HuH-7 (cell line): ENCODE results near the gene UBQLN2.
"Not testable (repeated sequence)": the region's sequence is repeated elsewhere in the genome, so short reads cannot be mapped to it uniquely, and the experiment has no call there.

Experiments
- DNase-seq: peaks from one replicate; pipeline ENCODE4 v3.0.0; 2011; ENCODE audit warnings: low spot score

The UBQLN2 gene

DNA sequence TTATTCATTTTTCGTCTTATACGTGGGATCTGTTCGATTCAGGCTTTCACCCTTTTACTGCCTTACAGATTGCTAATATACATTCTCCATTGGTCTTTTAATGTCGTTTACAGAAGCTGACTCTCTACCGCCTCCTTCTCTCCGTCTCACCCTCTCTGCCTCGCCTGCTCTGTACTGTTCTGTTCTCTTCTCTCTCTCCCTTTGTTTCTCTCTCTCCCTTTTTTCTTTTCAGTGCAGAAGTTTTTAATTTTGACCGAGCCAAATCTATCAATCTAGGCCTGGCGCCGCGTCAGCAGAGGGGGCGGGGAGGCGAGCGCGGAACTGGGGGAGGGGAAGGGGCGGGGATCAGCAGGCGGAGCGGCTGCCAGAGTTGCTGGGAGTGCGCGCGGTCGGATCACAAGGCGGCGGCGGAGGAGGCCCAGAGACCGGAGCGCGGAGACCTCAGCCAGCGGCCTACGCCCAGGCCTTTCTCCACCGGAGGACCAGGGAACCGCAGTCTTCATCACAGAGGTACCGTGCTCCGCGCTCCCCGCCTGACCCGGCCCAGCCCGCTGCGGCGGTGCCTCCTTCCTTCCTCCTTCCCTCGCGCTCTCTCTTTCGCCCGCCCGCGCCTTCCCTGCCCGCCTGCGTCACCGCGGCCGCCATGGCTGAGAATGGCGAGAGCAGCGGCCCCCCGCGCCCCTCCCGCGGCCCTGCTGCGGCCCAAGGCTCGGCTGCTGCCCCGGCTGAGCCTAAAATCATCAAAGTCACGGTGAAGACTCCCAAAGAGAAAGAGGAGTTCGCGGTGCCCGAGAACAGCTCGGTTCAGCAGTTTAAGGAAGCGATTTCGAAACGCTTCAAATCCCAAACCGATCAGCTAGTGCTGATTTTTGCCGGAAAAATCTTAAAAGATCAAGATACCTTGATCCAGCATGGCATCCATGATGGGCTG lies at the start of gene UBQLN2:
Gene UBQLN2, plus strand, starts transcription at position 397 of the 931 bp plus-strand sequence. Its CDS starts 247 bp downstream, at position 644.
- DNase-seq: peak; percentile 40

DNA sequence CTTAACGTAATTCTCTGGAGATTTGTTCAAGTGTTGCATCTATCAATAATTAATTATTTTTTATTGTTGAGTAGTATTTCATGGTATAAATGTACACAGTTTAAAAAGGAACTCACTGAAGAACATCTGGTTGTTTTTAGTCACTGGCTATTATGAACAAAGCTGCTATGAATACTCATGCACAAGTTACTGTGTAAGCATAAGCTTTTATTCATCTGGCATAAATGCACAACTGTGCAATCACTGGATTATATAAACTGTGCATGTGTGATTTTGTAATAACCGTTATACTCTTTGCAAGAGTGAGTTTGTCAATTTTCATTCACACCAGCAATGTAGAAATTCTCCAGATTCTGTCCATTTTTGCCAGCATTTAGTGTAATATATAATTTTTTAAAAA lies 43.8 kb upstream of the UBQLN2 start:
- no peak for DNase-seq

DNA sequence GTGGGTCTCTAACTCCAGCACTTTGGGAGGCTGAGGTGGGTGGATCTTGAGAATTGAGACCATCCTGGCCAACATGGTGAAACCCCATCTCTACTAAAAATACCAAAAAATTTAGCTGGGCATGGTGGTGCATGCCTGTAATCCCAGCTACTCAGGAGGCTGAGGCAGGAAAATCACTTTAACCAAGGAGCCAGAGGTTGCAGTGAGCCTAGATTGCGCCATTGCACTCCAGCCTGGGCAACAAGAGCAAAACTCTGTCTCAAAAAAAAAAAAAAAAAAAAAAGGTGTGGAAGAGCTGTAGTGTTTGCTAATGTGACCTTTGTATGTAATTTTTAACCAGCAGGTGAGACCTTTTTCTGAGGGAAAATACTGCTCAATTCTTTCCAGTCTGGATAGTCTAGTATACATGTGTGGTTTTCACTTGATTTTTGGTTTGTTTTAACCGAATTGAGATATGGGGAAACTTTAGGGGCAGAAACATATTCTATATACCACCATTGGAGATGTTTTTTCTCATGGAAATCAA lies 33.9 kb upstream of the UBQLN2 start:
- DNase-seq: not testable (repeated sequence)

DNA sequence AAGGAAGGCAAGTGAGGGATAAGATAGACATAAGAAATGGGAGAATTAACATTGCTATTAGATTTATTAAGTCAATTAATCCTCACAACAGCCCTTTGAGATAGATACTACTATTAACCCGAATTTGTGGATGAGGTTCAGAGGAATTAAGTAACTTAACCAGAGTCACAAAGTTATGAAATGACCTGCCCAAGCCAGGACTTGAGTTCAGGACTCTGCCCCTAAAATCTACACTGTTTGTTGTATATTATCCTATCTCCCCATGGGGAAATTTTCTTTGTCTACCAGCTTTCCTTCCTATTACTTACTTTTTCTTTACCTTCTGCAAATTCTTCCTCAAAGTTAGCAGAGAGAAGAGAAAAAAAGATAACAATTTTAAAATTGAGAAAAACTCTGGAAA lies 33.4 kb upstream of the UBQLN2 start:
- DNase-seq: no peak

DNA sequence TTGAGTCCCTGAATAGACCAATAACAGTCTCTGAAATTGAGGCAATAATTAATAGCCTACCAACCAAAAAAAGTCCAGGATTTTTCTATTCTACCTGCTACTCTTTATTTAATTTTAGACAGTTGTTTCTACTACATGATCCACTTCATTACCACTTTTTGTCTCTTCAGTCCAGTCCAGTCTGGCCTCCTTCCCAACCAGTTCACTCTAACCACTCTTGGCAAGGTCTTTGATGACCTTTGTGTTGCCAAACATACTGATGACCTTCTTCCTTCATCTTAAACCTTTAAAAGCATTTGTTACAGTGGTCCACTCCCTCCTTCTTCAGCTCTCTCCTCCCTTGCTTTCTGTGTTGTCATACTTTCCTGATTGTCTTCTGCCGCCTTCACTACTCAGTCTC lies 12.8 kb upstream of the UBQLN2 start:
- DNase-seq: no peak

DNA sequence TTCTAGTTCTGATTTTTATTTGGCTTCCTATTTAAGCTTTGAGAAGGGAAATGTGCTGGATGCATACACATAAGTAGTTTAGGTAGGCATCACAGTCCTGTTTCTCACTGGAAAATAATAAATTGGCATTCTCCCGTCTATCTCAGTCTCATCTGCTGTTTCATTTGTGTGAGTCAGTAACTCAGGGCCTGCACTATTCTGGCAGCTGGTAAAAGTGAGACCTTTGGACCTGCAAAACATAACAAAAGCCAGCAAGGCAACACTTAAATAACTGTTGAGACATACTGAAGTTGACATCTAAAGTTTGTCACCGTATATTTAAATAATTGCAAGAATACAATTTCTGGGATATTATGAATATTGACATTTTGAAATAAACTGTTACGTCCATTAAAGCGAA lies 8.6 kb upstream of the UBQLN2 start:
- no peak for DNase-seq

DNA sequence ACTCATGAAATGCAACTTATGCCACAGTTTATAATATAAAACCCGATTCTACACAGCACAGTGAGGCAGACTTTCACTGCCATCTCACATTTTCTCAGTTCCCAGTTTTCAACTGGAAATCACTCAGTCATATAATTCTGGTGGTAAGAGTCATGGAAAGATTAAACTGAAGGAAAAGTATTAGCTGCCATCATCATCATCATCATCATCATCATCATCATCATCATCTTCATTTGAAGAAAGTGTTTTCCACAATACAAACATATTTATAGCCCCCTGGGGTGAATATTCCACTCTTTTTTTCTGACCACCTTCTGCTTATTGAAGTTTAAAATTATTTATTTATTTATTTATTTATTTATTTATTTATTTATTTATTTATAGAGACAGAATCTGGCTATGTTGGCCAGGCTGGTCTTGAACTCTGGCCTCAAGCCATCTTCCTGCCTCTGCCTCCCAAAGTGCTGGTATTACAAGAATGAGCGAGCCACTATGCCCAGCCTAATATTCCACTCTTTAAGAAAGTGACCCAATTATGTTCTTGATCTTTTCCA lies 6.0 kb upstream of the UBQLN2 start:
- DNase-seq: no peak

DNA sequence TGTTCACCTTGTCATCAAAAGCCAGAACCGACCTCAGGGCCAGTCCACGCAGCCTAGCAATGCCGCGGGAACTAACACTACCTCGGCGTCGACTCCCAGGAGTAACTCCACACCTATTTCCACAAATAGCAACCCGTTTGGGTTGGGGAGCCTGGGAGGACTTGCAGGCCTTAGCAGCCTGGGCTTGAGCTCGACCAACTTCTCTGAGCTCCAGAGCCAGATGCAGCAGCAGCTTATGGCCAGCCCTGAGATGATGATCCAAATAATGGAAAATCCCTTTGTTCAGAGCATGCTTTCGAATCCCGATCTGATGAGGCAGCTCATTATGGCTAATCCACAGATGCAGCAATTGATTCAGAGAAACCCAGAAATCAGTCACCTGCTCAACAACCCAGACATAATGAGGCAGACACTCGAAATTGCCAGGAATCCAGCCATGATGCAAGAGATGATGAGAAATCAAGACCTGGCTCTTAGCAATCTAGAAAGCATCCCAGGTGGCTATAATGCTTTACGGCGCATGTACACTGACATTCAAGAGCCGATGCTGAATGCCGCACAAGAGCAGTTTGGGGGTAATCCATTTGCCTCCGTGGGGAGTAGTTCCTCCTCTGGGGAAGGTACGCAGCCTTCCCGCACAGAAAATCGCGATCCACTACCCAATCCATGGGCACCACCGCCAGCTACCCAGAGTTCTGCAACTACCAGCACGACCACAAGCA lies 898 bp downstream of the UBQLN2 start:
- DNase-seq: peak; percentile 4

DNA sequence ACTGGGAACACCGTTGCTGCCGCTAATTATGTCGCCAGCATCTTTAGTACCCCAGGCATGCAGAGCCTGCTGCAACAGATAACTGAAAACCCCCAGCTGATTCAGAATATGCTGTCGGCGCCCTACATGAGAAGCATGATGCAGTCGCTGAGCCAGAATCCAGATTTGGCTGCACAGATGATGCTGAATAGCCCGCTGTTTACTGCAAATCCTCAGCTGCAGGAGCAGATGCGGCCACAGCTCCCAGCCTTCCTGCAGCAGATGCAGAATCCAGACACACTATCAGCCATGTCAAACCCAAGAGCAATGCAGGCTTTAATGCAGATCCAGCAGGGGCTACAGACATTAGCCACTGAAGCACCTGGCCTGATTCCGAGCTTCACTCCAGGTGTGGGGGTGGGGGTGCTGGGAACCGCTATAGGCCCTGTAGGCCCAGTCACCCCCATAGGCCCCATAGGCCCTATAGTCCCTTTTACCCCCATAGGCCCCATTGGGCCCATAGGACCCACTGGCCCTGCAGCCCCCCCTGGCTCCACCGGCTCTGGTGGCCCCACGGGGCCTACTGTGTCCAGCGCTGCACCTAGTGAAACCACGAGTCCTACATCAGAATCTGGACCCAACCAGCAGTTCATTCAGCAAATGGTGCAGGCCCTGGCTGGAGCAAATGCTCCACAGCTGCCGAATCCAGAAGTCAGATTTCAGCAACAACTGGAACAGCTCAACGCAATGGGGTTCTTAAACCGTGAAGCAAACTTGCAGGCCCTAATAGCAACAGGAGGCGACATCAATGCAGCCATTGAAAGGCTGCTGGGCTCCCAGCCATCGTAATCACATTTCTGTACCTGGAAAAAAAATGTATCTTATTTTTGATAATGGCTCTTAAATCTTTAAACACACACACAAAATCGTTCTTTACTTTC lies 1.8 kb downstream of the UBQLN2 start:
- DNase-seq: no peak

DNA sequence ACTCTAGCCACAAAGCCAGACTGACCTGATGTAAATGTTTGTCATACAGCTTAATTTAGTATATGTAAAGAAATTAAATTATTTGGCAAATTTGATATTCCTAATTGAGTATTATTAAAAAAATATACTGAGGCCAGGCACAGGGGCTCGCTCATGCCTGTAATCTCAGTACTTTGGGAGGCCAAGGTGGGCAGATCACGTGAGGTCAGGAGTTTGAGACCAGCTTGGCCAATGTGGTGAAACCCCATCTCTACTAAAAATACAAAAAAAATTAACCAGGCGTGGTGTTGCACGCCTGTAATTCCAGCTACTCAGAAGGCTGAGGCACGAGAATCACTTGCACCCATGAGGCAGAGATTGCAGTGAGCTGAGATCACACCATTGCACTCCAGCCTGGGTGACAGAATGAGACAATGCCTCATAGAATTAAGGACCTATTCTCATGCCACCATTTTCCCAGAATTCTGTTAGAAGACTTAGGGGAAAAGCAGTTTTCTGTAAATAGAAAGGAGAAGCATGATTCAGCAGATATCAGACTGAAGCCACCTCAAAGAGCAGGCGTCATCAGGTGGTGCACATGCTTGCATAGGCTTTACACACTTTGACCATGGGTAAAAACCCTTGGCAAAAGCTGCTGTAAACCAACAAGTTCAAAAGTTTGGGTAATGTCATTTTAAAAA lies 6.1 kb downstream of the UBQLN2 start:
- DNase-seq: no peak

DNA sequence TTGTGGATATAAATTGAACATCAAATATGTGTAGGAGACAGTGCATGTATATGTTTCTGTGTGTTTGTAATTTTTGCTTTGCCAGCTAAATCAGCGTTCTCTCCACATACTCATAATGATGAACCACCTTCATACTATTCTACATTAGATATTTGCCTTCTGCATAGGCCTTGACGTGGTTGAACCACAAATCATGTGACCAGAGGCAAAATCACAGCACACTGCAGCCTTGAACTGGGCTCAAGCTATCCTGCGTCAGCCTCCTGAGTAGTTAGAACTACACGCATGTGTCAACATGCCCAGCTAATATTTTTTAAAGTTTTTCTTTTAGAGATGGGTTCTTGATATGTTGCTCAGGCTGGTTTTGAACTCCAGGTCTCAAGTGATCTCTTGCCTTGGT lies 9.5 kb downstream of the UBQLN2 start:
- no peak for DNase-seq

DNA sequence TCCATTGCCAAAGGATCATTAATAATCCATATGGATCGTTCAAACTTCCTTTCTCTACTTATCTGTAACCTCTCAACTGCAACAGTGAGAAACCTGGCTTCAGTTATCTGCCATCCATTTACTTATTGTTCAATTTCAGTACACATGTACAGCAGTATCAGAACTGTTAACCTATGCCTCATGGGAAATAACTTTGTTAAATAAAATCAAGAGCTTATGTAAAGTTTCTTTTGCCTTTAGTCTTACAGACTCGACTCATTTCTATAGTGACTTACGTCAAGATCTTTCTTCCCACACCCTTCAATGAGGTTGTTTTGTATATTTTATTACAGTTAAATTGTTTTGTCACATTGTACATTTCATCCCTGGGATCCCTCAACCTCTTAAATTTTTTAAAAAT lies 11.4 kb downstream of the UBQLN2 start:
- no peak for DNase-seq

DNA sequence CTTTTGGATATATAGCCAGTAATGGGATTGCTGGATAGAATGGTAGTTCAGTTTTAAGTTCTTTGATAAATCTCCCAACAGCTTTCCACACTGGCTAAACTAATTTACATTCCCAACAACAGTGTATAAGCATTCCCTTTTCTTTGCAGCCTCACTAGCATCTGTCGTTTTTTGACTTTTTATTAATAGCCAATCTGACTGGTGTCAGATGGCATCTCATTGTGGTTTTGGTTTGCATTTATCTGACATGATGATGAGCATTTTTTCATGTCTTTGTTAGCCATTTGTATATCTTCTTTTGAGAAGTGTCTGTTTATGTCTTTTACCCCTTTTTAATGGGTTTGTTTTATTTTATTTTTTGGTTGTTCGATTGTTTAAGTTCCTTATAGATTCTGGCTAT lies 13.3 kb downstream of the UBQLN2 start:
- DNase-seq: no peak

DNA sequence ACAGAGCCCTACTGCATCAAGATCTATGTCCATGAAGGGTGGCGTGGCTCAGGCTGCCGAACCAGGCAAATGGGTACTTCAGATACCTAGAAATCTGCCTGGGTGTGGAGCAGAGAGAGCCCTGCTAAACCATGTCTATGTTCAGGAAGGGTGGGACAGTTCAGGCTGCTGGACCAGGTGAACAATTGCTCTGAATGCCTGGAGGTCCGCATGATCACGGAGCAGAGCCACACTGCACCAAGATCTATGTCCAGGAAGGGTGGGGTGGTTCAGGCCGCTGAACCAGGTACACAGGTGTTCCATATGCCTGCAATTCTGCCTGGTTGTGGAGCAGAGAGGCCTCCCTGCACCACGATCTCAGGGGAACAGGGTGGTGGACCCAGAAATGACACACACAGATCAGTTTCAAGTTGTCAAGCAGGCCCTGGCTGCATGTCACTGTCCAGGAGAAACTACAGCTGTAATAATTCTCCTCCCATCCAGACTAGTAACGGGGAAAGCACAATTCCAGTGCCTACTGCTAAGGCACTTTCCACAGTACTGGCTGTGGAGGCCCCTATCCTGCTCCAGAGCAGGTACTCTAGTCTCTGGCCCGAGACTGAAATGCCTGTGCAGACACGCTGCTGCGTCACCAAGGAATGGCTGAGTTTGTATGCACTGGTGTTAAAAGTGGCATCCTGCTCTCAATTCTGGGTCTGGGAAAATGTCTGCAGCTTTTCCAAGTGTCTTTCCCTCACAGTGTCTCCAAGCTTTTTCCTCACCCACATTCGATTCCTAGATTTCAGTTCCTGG lies 25.2 kb downstream of the UBQLN2 start:
- DNase-seq: no peak

DNA sequence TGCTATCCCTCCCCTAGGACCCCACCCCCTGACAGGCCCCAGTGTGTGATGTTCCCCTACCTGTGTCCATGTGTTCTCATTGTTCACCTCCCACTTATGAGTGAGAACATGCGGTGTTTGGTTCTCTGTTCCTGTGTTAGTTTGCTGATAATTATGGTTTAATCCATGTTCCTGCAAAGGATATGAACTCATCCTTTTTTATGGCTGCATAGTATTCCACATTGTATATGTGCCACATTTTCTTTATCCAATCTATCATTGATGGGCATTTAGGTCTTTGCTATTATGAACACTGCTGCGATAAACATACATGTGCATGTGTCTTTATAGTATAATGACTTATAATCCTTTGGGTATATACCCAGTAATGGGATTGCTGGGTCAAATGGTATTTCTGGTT lies 28.4 kb downstream of the UBQLN2 start:
- not testable (repeated sequence) for DNase-seq

DNA sequence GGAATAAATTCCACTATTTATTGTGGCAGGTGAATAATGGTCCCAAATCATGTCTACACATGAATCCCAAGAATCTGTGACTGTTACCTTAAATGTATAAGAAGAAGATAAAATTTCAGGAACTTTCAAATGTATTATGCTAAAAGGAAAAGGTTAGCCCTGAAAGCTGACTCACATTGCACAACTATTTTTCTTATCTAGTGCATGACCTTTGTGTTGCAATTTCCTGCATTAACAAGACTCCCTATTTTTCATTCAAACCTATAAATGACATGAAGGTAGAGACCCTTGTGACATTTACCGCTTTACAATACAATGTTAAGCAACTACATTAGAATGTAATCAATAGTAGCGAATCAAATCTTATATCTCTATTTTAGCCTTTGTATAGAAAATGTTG lies 36.7 kb downstream of the UBQLN2 start:
- DNase-seq: no peak

DNA sequence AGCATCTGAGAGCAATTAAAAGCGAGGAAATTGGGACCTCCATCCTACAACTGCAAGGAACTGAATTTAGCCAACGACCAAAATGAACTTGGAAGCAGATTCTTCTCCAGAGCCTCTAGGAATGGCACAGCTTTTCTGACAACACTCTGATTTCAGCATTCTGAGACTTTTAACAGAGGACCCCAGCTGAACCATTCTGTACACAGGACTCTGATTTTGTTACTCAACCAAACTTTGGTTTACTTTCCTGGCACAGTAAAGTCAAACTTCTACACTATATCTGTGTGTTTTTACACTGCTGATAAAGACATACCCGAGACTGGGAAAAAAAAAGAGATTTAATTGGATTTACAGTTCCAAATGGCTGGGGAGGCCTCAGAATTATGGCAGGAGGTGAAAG lies 37.6 kb downstream of the UBQLN2 start:
- DNase-seq: no peak

DNA sequence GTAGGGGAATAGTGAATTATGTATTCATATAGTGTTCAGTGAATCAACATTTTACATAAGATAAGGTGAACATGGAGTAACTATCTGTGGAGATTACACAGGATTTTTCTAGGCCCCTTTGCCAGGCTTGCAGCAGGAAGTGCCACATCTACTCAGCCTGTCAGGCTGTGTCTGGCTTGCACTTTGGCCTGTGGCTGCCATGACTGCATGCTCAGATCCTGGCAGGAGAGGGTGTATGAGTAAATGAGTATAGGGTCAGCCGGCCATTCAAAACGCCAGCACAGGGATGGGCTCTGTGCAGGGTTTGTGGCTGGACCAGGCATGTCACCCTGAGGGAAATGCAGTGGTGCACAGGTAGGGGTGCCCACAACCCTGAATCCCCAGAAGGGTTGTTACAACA lies 51.9 kb downstream of the UBQLN2 start:
- DNase-seq: no peak
